CD4-positive, alpha-beta T cell treated with Interleukin-21 for 1 hour (primary cell): ENCODE measurements around the gene SLC6A6.

Source experiments
- DNase-seq: peaks from one replicate; pipeline ENCODE4 v3.0.0-alpha.2; 2020

SLC6A6 gene

GRCh38 chr3:14490831-14491230 lies 88.4 kb downstream of the SLC6A6 start:
- no peak for DNase-seq

DNA sequence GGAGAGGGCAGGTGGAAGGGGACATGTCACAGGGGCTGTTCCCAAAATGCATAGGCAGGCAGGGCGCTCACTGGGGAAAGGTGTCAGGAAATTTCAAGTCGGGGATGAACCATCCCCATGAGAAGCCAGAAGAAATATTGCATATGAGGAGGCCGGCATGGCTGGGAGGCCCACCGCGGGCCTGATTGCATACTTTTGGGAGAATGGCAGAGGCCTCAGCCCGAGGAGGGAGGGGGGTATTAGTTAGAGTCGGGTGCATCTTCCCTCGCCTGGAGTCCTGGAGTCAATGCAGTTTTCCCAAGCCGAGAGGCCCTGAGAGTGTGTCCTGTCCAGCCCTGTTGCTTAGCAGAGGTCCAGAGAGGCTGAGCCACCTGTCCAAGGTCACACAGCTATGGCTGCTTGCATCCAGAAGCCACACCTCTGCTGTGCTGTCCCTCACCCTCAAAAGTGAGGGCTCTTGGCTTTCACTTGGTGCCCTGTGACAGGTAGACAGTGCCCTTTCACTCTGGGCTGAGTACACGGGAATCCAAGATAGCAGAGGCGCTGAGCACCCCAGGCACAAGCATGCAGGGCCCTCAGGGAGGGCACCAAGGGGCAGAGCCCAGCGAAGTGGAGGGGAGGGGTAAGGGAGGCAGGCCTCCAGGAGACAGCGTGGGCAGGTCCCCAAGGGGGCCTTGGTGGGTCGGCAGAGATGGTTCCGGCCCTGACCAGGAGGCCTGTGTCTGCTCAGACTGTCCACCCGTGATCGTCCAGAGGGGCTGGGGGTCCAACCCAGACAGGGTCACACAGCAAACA lies 89.2 kb downstream of the SLC6A6 start:
- no peak for DNase-seq

DNA sequence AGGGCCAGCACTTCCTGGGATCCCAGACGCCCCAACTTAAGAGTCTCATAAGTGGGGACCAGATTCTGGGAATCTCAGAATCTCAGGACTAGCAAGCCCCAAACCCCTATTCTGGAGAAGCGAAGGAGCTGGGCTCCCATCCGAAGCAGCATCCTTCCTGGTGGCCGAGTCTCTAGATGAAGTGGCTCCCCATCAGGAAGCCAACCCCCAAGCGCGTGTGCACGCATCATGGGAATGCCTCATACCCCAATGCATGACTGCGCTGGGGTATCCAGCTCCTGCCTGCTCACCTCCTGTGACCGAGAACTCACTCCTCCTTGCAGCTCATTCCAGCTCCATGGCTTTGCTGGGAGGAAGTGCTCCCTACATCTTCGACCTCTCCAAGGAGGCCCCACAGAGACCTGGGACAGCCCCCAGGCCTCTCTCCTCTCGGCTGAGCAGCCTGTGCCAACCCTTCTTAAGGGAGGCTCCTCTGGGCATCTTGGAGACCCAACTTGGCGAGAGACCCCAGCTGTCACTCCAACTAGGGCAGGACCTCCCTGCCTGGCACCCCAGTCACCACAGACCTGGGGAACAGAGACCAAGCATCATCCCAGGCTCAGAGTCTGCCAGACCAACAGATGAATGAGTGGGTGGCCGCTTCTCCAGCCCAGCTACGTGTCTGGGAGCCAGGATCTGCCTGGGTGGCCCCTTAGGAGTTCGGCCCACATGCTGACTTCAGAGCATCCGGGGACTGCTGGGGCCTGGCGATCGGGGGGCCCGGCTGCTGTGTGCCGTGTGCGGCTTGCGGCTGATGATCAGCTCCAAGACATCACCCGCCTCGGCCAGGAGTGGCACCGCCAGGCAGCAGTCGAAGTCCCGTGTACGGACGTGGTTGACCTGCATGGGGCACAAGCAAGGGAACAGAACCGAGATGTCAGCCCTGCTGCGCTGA lies 90.8 kb downstream of the SLC6A6 start:
- DNase-seq = no peak

GRCh38 chr3:14494279-14494972 lies 92.0 kb downstream of the SLC6A6 start:
- DNase-seq = no peak

GRCh38 chr3:14494973-14495300 lies 92.5 kb downstream of the SLC6A6 start:
- DNase-seq = no peak

- no peak for DNase-seq
These were observed 93.9 kb downstream of the SLC6A6 start for GRCh38 chr3:14496351-14496750.

DNA sequence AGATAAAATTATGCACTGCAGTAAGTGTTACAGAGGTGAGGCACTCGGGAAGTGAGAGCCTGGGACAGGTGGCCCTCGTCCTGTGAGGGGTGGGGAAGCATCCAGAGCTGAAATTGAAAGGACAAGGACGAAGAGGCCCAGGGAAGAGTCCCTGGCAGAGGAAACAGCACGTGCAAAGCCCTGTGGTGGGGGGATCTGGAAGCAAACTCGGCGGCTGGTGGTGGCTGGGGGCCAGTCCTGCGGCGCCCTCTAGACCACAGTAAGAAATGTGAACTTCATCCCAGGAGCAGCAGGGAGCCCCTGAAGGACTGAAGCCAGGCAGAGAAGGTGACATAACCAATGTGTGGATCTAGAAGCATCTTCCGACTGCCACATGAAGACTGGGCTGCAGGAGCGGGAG lies 94.9 kb downstream of the SLC6A6 start:
- DNase-seq = no peak

- no peak for DNase-seq
These were observed 100.1 kb downstream of the SLC6A6 start for GRCh38 chr3:14502472-14502871.

DNA sequence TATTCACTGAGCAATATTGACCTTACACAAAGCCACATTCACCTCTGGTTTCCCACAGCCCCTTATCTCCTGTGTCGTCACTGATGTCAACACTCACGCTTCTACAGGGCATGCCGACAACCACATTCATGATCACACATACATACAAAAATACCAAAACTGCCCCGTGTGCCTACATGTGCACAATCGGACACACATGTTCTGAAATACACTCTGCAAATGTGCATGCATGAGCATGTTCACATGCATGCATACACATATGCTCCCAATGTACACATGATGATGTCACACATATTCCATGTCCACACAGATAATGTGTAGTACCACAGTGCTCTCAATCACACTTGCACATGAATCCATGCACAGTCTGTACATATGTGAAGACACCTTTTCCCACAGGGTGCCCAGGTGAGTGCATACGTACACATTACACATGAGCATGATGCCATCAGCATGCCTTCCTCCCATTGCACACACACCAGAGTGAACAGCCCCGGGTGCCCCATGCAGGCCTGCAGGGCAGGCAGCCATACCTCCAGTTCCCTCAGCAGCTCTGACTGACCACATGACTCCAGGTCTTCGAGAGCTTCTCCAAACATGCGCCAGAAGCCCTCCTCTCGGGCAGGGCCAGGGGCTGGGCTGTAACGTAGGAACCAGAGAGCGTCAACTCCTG lies 100.8 kb downstream of the SLC6A6 start:
- no peak for DNase-seq

DNA sequence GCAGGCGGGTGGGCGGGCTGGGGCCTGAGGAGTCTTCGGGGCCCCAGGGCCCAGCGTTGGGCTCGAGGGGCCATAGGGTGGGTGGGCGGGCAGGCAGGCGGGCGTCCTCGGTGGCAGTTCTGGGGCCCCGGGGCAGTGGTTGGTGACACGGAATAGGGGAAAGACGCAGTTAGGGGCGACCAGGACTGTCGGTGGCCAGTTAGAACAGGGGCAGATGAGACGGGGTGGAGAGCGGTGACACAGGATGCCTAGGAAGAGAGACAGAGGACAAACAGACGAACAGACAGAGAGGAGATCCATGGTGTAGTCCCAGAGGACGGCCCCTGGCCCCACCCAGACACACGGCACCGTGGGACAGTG lies 101.3 kb downstream of the SLC6A6 start:
- no peak for DNase-seq

- no peak for DNase-seq
These were observed 102.8 kb downstream of the SLC6A6 start for GRCh38 chr3:14505001-14505802.

GRCh38 chr3:14505803-14506500 lies 103.5 kb downstream of the SLC6A6 start:
- no peak for DNase-seq

DNA sequence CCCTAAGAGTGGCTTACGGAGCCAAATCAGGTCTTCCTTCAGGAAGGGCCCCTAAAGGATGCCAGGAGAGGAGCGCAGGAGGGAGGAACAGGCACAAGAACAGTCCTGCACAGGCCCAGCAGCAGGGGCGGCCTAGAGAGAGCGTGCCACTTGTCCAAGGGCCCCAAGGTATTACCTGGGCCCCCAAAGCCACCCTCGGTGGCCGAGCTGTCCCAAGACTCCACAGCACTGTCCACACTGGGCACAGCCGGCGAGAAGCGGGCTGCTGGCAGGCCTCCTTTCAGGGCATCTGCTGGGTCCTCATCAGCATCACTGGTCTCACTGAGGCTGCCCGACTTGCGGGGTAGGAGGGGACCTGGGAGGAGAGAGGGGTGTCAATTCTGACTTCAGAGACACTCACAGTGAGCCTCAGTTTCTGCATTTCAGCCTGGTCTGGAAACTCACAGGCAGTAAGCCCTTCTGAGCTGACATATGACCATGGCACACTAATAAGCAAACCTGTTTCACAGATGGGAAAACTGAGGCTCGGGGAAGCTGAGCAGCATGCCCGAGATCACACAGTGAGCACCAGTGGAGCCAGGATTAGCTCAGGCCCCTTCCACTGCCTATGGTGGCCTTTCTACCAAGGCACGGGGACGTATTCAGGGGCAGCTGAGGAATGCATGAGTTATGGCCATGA lies 104.4 kb downstream of the SLC6A6 start:
- DNase-seq = no peak

DNA sequence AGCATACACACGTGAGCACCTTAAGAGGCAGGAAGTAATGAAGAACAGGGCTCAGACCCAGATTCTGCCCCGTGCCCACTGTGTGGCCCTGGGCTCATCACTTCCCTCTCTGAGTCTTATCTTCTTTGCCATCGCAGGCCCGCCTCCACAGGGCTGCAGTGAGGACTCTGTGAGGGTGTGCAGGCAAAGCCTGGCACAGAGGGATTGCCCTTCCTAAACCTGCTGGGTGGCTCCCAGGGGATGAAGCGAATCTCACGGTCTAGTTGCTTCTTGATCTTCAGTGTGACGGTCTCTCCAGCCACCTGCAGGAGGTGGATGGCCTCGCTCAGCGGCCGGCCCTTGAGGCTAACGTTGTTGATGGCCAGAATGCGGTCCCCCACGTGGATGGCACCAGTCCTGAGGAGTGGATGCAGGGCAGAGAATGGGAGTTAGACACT lies 104.9 kb downstream of the SLC6A6 start:
- DNase-seq = no peak

DNA sequence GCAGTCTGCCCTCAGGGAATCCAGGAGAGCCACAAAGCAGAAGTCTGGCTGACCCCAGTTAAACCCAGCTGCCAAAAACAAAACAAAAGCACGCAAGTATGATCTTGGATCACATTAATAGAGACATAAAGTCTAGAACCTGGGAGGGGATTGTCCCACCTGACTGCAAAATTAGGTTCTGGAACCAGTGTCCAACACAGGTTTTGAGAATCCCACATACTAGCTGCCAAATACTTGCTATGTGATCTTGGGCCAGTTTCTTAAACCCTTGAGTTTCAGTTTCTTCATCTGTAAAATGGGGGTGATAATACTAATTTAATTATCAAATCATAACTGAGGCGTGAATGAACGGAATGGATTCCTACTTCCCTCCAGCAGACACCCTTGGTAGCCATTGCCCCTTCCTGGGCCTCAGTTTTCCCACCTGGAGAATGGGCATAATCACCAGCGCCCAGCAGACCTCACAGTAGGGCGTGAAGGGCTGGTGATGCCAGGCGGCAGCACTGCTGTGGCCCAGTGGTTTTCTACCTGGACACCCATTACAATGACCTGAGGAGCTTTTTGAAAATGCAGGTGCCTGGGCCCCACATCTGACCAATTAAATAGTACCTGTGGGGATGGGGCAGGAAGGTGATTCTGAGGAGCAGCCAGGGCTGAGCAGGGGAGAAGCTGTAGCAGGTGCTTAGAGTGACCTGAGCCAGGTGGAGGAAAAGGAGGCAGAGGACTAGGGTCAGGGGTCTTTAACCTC lies 105.5 kb downstream of the SLC6A6 start:
- no peak for DNase-seq

DNA sequence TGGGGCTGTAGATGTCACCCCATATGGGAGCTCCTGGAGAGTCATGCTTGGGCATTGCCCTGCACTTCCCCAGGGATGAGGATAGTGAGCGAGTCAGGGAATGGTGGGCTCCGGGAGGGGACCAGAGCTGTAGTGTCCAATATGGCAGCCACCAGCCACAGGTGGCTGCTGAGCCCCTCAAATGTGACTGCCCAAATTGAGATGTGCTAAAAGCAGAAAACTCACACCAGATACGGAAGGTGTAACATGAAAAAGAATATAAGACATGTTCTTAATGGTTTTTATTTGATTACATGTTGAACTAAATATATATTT lies 106.1 kb downstream of the SLC6A6 start:
- no peak for DNase-seq

- peak; percentile 52 for DNase-seq
These were observed 106.8 kb downstream of the SLC6A6 start for GRCh38 chr3:14508966-14509795.

- DNase-seq = no peak
These were observed 107.3 kb downstream of the SLC6A6 start for GRCh38 chr3:14509796-14510100.

GRCh38 chr3:14510838-14511622 lies 108.6 kb downstream of the SLC6A6 start:
- no peak for DNase-seq
